Heart right ventricle (tissue), 16 donors: Measurements from ENCODE around the gene FBXL5. TPM values are rescaled to one million over a fixed set of nuclear protein-coding genes. Genes with fewer than 3 reads are reported as not detected.

Experiments used
- ATAC-seq, 8 donors: fragments of 200-7000 bp; cut with Tn5 transposase; one replicate each; pipeline ENCODE4 v1.9.1; 2020; ENCODE audit warnings: mild to moderate bottlenecking in 8 of 8, moderate library complexity in 8 of 8, moderate number of reproducible peaks in 1 of 8
- DNase-seq, 2 donors: peaks; one replicate each; pipeline ENCODE4 v3.0.0-alpha.2; 2020
- H3K27ac ChIP-seq, 10 donors: fragments of 200-600 bp; sonication (generic) in 2 of 10; one replicate each; pipeline versions ENCODE4 v1.5.0 to v1.8.0; 2020 to 2022; ENCODE audit warnings: mild to moderate bottlenecking in 3 of 10
- H3K27me3 ChIP-seq, 7 donors: fragments of 200-600 bp; one replicate each; pipeline ENCODE4 v1.8.0; 2021 to 2022; ENCODE audit warnings: mild to moderate bottlenecking in 2 of 7
- H3K36me3 ChIP-seq, 9 donors: fragments of 200-600 bp; sonication (generic) in 1 of 9; one replicate each; pipeline versions ENCODE4 v1.5.0 to v1.8.0; 2020 to 2022; ENCODE audit warnings: mild to moderate bottlenecking in 2 of 9
- H3K4me1 ChIP-seq, 9 donors: fragments of 200-600 bp; sonication (generic) in 1 of 9; one replicate each; pipeline versions ENCODE4 v1.5.0 to v1.8.0; 2020 to 2022; ENCODE audit warnings: mild to moderate bottlenecking in 4 of 9
- H3K4me3 ChIP-seq, 10 donors: fragments of 200-600 bp; sonication (generic) in 2 of 10; one replicate each; pipeline versions ENCODE4 v1.5.0 to v1.8.0; 2020 to 2022; ENCODE audit warnings: mild to moderate bottlenecking in 7 of 10, moderate library complexity in 2 of 10
- H3K9me3 ChIP-seq, 11 donors: fragments of 200-600 bp in 10 of 11; sonication (generic) in 2 of 11; one replicate each; pipeline versions ENCODE4 v1.5.0 to v1.8.0; 2013 to 2022; ENCODE audit warnings: mild to moderate bottlenecking in 2 of 11, control low read depth in 1 of 11, moderate library complexity in 1 of 11
- CTCF ChIP-seq, 9 donors: fragments of 200-600 bp; sonication (generic) in 2 of 9; IDR thresholded peaks; one replicate each; pipeline versions ENCODE4 v1.5.0 to v1.8.0; 2021 to 2022; ENCODE audit warnings: antibody characterized with exemption in 9 of 9, mild to moderate bottlenecking in 5 of 9, moderate library complexity in 1 of 9
- WGBS, 2 donors: extraction: QIAGEN DNeasy Blood & Tissue Kit; methylation state at CpG; one replicate each; pipeline ENCODE4 v1.1.7; 2013; ENCODE audit warnings: inconsistent platforms in 1 of 2; 5-methylcytosine and 5-hydroxymethylcytosine counted together
- intact Hi-C, 10 donors: fragments of 100-400 bp; cut with DNase I; formaldehyde crosslinking; loops; one replicate each; pipeline versions ENCODE4 v1.11.1 to v1.14.2; 2022
- polyA plus RNA-seq, 2 donors: library from polyadenylated mRNA; stranded (reverse); fragments of 200-250 nt; gene quantifications; one replicate each; pipeline ENCODE4 v1.2.3, GENCODE V29; 2013
- total RNA-seq, 10 donors: library from RNA; stranded (reverse); fragmentation: NEBNext Ultra II Directional in 3 of 10; extraction: Animal tissue kit (Norgen Biotek cat#: 25700) in 3 of 10; gene quantifications; one replicate each; pipeline versions ENCODE4 v1.2.1 to v1.2.4, GENCODE V29; 2021 to 2023
- donor health status: Arrhythmogenic right ventricular cardiomyopathy.
- donor health status: ischemic (EF 13 %, LVEDD 7.1; RV severe dilation, severe dysfunction).
- donor health status: healthy with polysubstance abuse.
- donor health status: DM: no; HTN: yes; CAD: no.
- donor health status: DM: no; HTN: no; CAD: no.
- donor health status: ischemic (EF 25% LVEDD 6.9; RV normal size, moderate dysfunction).
- donor health status: ischemic (EF 25% LVEDD 5.7; RV mildly dilated, moderate dysfunction).
- donor health status: healthy.
- donor health status: DM: yes; HTN: yes; CAD: no.
- donor health status: Ischemic cardiomyopathy.
- donor health status: ischemic (EF 35%, LVEDD 5.7; RV mildly dilated, moderate dysfunction).
- donor health status: nonischemic (EF 11% LVEDD 7.7; RV severe dilation, severe dysfunction).
- donor health status: DM: yes; HTN: yes; CAD: no.
- donor health status: PGD.
- donor health status: ischemic (EF 29% LVEDD 5.4; RV normal size, mild dysfunction).
- donor health status: nonischemic (EF 23%, LVEDD 6.1; RV moderate dilation, normal function).

FBXL5 gene
- total and polyA plus RNA-seq, 12 donors: 32.8 to 102 (median 74.1) TPM

GRCh38 chr4:15575966-15576365 lies 79.2 kb downstream of the FBXL5 start:
- Histone ChIP-seq H3K27me3 (no peaks in the 10 kb centered on the region), H3K36me3 (peaks cover 0 to 73% (median 4%) of the 10 kb centered on the region in 9 donors), H3K27ac (no peak overlapping the region), H3K4me3 (no peak overlapping the region), H3K4me1 (peaks cover 0 to 6% (median 0%) of the 10 kb centered on the region in 9 donors), H3K9me3 (no peaks in the 10 kb centered on the region)
- DNase-seq (no peak), ATAC-seq (no peak)
- no peak for TF ChIP-seq CTCF (IDR thresholded peaks at IDR 0.05)
- WGBS, 2 donors: 48 to 53% methylated on average over 2 of the region's 2 CpGs
- intact Hi-C loops: no loop called here

- no peak overlapping the region for H3K27ac ChIP-seq
- peaks cover 0 to 88% (median 19%) of the 10 kb centered on the region in 9 donors for H3K36me3 ChIP-seq
- no peaks in the 10 kb centered on the region for H3K9me3 ChIP-seq
- ATAC-seq (no peak), DNase-seq (no peak)
- H3K4me1 ChIP-seq: no peaks in the 10 kb centered on the region
- TF ChIP-seq CTCF (IDR thresholded peaks at IDR 0.05): no peak
- intact Hi-C loops: no loop called here
- 95 to 98% methylated on average over 5 of the region's 5 CpGs for WGBS, 2 donors
- no peaks in the 10 kb centered on the region for H3K27me3 ChIP-seq
- no peak overlapping the region for H3K4me3 ChIP-seq
Observed at GRCh38 chr4:15569746-15570145, 85.4 kb downstream of the FBXL5 start.

GRCh38 chr4:15568821-15569220 lies 86.3 kb downstream of the FBXL5 start:
- Histone ChIP-seq H3K4me1 (no peaks in the 10 kb centered on the region), H3K36me3 (peaks cover 0 to 92% (median 19%) of the 10 kb centered on the region in 9 donors), H3K4me3 (no peak overlapping the region), H3K27me3 (no peaks in the 10 kb centered on the region), H3K27ac (no peak overlapping the region), H3K9me3 (no peaks in the 10 kb centered on the region)
- ATAC-seq (no peak), DNase-seq (no peak)
- no peak for TF ChIP-seq CTCF (IDR thresholded peaks at IDR 0.05)
- intact Hi-C loops: no loop called here

- Histone ChIP-seq H3K9me3 (no peaks in the 10 kb centered on the region), H3K27ac (no peak overlapping the region), H3K36me3 (peaks cover 0 to 91% (median 13%) of the 10 kb centered on the region in 9 donors), H3K27me3 (no peaks in the 10 kb centered on the region), H3K4me3 (no peak overlapping the region), H3K4me1 (no peaks in the 10 kb centered on the region)
- intact Hi-C loops: no loop called here
- TF ChIP-seq CTCF (IDR thresholded peaks at IDR 0.05): no peak
- no peak for ATAC-seq
- WGBS, 2 donors: 75 to 86% methylated on average over 6 of the region's 6 CpGs
- no peak for DNase-seq
Observed at GRCh38 chr4:15563871-15564270, 91.3 kb downstream of the FBXL5 start.

GRCh38 chr4:15562623-15563022 lies 92.5 kb downstream of the FBXL5 start:
- no peaks in the 10 kb centered on the region for H3K9me3 ChIP-seq
- no peak for DNase-seq
- no peak overlapping the region for H3K4me3 ChIP-seq
- intact Hi-C loops: no loop called here
- no peak overlapping the region for H3K27ac ChIP-seq
- ATAC-seq: no peak
- peaks cover 0 to 91% (median 13%) of the 10 kb centered on the region in 9 donors for H3K36me3 ChIP-seq
- H3K4me1 ChIP-seq: no peaks in the 10 kb centered on the region
- no peaks in the 10 kb centered on the region for H3K27me3 ChIP-seq
- TF ChIP-seq CTCF (IDR thresholded peaks at IDR 0.05): no peak
